ENCODE results near the gene SUGCT. TPM values are rescaled to one million over a fixed set of nuclear protein-coding genes. Genes with fewer than 3 reads are reported as not detected.

SUGCT gene
- polyA plus RNA-seq, 1 of the 3 experiments (the other 2 are of a cell fraction), result 53.7 TPM

GRCh38 chr7:40866601-40867000 lies 731.8 kb downstream of the SUGCT start:
- Histone ChIP-seq H3K9me2 (no peaks in the 10 kb centered on the region), H3K4me1 (ENCODE audit: control insufficient read depth in 1 of 2, insufficient read depth in 2 of 2, low read depth in 1 of 2, low read length in 1 of 2) (no peaks in the 10 kb centered on the region), H3K79me2 (ENCODE audit: insufficient read depth) (no peaks in the 10 kb centered on the region), H3K9me3 (no peaks in the 10 kb centered on the region), H3K9ac (no peak overlapping the region), H3K4me3 (ENCODE audit: low read depth in 2 of 2, low read length in 1 of 2) (no peak overlapping the region), H3K36me3 (replicated peaks in 1 of 2; ENCODE audit: control insufficient read depth in 1 of 2, insufficient read depth in 2 of 2, low read length in 1 of 2) (peaks cover 4 to 42% of the 10 kb centered on the region in 2 experiments), H3K27ac (ENCODE audit: low read depth in 2 of 2, low read length in 1 of 2) (no peak overlapping the region), H3K4me2 (no peak overlapping the region), H2AFZ (ENCODE audit: low read depth) (no peak overlapping the region), H3F3A (replicated peaks; ENCODE audit: insufficient read depth) (no peaks in the 10 kb centered on the region), H3K27me3 (ENCODE audit: insufficient read depth) (no peaks in the 10 kb centered on the region), H4K20me1 (ENCODE audit: insufficient read depth) (no peaks in the 10 kb centered on the region)
- no peak for DNase-seq
- TF ChIP-seq REST (IDR thresholded peaks at IDR 0.05; ENCODE audit: low read depth, low read length) (no peak), ELF1 (IDR thresholded peaks at IDR 0.05) (no peak), POLR2AphosphoS5 (IDR thresholded peaks at IDR 0.05; ENCODE audit: low read depth, low read length) (no peak), TEAD4 (IDR thresholded peaks at IDR 0.05; ENCODE audit: borderline replicate concordance, insufficient read depth) (no peak), CHD2 (IDR thresholded peaks at IDR 0.05; ENCODE audit: low read length, partially characterized antibody) (no peak), JUND (IDR thresholded peaks at IDR 0.05) (no peak)
- ChIA-PET CTCF (no interaction called here), POLR2A (no interaction called here)
- WGBS (ENCODE audit: low lambda C conversion rate), result 81% methylated on average over 10 of the region's 10 CpGs

- Histone ChIP-seq H3K27me3 (ENCODE audit: insufficient read depth) (no peaks in the 10 kb centered on the region), H3K9me2 (no peaks in the 10 kb centered on the region)
These were observed 735.3 kb downstream of the SUGCT start for GRCh38 chr7:40870108-40870507.

More at GRCh38 chr7:40870108-40870507, 735.3 kb downstream of the SUGCT start:
- no peak for TF ChIP-seq RCOR1 (IDR thresholded peaks at IDR 0.05; ENCODE audit: low read length)
- no peak for TF ChIP-seq MAX (IDR thresholded peaks at IDR 0.05; ENCODE audit: low read depth)
- no peak for TF ChIP-seq RAD21 (IDR thresholded peaks at IDR 0.05; ENCODE audit: low read length)
- no peak for TF ChIP-seq SIN3A (IDR thresholded peaks at IDR 0.05; ENCODE audit: borderline replicate concordance, low read depth, low read length)
- TF ChIP-seq, protein P1, sequence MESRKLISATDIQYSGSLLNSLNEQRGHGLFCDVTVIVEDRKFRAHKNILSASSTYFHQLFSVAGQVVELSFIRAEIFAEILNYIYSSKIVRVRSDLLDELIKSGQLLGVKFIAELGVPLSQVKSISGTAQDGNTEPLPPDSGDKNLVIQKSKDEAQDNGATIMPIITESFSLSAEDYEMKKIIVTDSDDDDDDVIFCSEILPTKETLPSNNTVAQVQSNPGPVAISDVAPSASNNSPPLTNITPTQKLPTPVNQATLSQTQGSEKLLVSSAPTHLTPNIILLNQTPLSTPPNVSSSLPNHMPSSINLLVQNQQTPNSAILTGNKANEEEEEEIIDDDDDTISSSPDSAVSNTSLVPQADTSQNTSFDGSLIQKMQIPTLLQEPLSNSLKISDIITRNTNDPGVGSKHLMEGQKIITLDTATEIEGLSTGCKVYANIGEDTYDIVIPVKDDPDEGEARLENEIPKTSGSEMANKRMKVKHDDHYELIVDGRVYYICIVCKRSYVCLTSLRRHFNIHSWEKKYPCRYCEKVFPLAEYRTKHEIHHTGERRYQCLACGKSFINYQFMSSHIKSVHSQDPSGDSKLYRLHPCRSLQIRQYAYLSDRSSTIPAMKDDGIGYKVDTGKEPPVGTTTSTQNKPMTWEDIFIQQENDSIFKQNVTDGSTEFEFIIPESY (IDR thresholded peaks at IDR 0.05; ENCODE audit: borderline replicate concordance, low read depth), result no peak
- 0 out of 2 replicates have a peak, but pooled peaks have one; percentile 2 for TF ChIP-seq FOSL2 (IDR thresholded peaks at IDR 0.05; ENCODE audit: borderline replicate concordance, low read depth)
- no peak for TF ChIP-seq GATA2 (CRISPR knock-in tag; IDR thresholded peaks at IDR 0.05)
- DNase-seq, result no peak
- no peaks in the 10 kb centered on the region for H3K9me3 ChIP-seq
- no peak overlapping the region for H3K27ac ChIP-seq (ENCODE audit: low read depth in 2 of 2, low read length in 1 of 2)
- ChIA-PET CTCF (no interaction called here), POLR2A (no interaction called here)
- no peaks in the 10 kb centered on the region for H3F3A ChIP-seq (replicated peaks; ENCODE audit: insufficient read depth)
- no peak overlapping the region for H2AFZ ChIP-seq (ENCODE audit: low read depth)
- H3K4me1 ChIP-seq (ENCODE audit: control insufficient read depth in 1 of 2, insufficient read depth in 2 of 2, low read depth in 1 of 2, low read length in 1 of 2), result no peaks in the 10 kb centered on the region
- H3K79me2 ChIP-seq (ENCODE audit: insufficient read depth), result no peaks in the 10 kb centered on the region
- peaks cover 2 to 30% of the 10 kb centered on the region in 2 experiments for H3K36me3 ChIP-seq (replicated peaks in 1 of 2; ENCODE audit: control insufficient read depth in 1 of 2, insufficient read depth in 2 of 2, low read length in 1 of 2)
- H3K4me2 ChIP-seq, result no peak overlapping the region
- H3K9ac ChIP-seq, result no peak overlapping the region
- H3K4me3 ChIP-seq (ENCODE audit: low read depth in 2 of 2, low read length in 1 of 2), result no peak overlapping the region
- H4K20me1 ChIP-seq (ENCODE audit: insufficient read depth), result no peaks in the 10 kb centered on the region

Measured in SK-N-SH (cell line).